ACC112 (cell line): ENCODE measurements around the gene DNAH5.

ENCODE experiments used
- H2AFZ ChIP-seq: fragments of 200-600 bp; sonication (generic); one replicate; pipeline ENCODE4 v1.6.0; 2017; ENCODE audit warnings: antibody characterized with exemption, low read length; ENCODE audit not compliant: unreplicated experiment
- H3K27ac ChIP-seq: fragments of 200-600 bp; sonication (generic); 2 replicates; pipeline ENCODE4 v1.5.1; 2014; ENCODE audit warnings: low read depth, mild to moderate bottlenecking, antibody characterized with exemption, low read length, moderate library complexity
- H3K27me3 ChIP-seq: fragments of 200-600 bp; sonication (generic); 2 replicates; pipeline ENCODE4 v1.6.1; 2014; ENCODE audit warnings: mild to moderate bottlenecking, antibody characterized with exemption, low read length, moderate library complexity, mixed read lengths; ENCODE audit not compliant: insufficient read depth
- H3K36me3 ChIP-seq: fragments of 200-600 bp; sonication (generic); 2 replicates; pipeline ENCODE4 v1.6.1; 2016; ENCODE audit warnings: mild to moderate bottlenecking, antibody characterized with exemption, low read length, moderate library complexity, mixed read lengths; ENCODE audit not compliant: insufficient read depth
- H3K4me1 ChIP-seq: fragments of 200-600 bp; sonication (generic); one replicate; pipeline ENCODE4 v1.6.1; 2016; ENCODE audit warnings: low read length, mixed read lengths; ENCODE audit not compliant: insufficient read depth, unreplicated experiment, control insufficient read depth
- H3K4me3 ChIP-seq: fragments of 200-600 bp; sonication (generic); 2 replicates; pipeline ENCODE4 v1.5.1; 2014; ENCODE audit warnings: mild to moderate bottlenecking, low read depth, low read length
- H3K79me2 ChIP-seq: fragments of 200-600 bp; sonication (generic); one replicate; pipeline ENCODE4 v1.6.0; 2016; ENCODE audit warnings: low read length; ENCODE audit not compliant: control insufficient read depth, unreplicated experiment, insufficient read depth

DNAH5 gene

GRCh38 chr5:13735691-13736090, 208.8 kb downstream of the DNAH5 start:
- no peak overlapping the region for H3K27ac ChIP-seq
- no peaks in the 10 kb centered on the region for H3K27me3 ChIP-seq
- H3K79me2 ChIP-seq = no peaks in the 10 kb centered on the region
- H3K4me1 ChIP-seq = no peaks in the 10 kb centered on the region
- no peaks in the 10 kb centered on the region for H3K36me3 ChIP-seq
- no peak overlapping the region for H3K4me3 ChIP-seq
- H2AFZ ChIP-seq = no peak overlapping the region

GRCh38 chr5:13731121-13731628, 213.3 kb downstream of the DNAH5 start:
- H3K27ac ChIP-seq = no peak overlapping the region
- H3K4me3 ChIP-seq = no peak overlapping the region
- H3K79me2 ChIP-seq = no peaks in the 10 kb centered on the region
- no peaks in the 10 kb centered on the region for H3K36me3 ChIP-seq
- H3K4me1 ChIP-seq = no peaks in the 10 kb centered on the region
- H3K27me3 ChIP-seq = no peaks in the 10 kb centered on the region
- H2AFZ ChIP-seq = no peak overlapping the region

GRCh38 chr5:13708906-13709305, 235.6 kb downstream of the DNAH5 start:
- Histone ChIP-seq H3K4me1 (no peaks in the 10 kb centered on the region), H3K36me3 (no peaks in the 10 kb centered on the region), H3K27ac (no peak overlapping the region), H3K79me2 (no peaks in the 10 kb centered on the region), H2AFZ (no peak overlapping the region), H3K27me3 (no peaks in the 10 kb centered on the region; the same call in 1 of the 2 replicates), H3K4me3 (no peak overlapping the region)

DNA sequence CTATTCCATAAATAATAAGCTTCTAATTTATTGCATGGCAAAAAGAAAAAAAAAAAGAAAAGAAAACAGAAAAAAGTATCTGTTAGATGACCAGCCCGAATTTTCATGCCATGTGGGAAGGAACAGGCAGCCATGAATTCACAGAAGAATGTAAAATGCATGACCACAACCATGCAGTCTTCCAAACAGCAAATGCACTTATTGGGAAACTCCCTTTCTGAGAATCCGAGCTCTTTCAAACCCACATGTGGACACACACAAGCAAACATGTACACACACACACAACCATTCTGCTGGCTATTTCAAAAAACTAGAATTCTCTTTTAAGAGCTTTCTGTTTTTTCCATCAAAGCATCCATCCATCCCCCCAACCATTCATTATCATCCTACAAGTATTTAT, 236.1 kb downstream of the DNAH5 start:
- Histone ChIP-seq H3K27ac (no peak overlapping the region), H3K4me1 (no peaks in the 10 kb centered on the region), H3K27me3 (no peaks in the 10 kb centered on the region; the same call in 1 of the 2 replicates), H3K4me3 (no peak overlapping the region), H2AFZ (no peak overlapping the region), H3K79me2 (no peaks in the 10 kb centered on the region), H3K36me3 (no peaks in the 10 kb centered on the region)

DNA sequence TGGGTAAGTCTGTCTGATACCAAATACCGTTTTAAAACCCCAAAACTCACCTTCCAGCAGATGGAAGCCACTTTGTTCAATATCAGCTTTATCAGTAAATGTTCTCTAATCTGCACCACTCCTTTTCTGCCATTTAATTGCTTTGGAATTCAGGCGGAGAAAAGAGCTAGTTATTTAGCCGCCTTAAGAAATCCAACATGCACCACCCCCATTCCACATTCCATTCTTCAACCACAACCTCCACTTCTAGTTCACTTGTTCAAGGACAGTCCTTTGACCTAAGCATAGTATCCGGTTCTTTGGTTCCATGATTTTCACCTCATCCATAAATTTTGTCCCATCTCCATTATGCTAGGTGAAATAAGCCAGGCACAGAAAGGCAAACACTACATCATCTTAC, 240.1 kb downstream of the DNAH5 start:
- H2AFZ ChIP-seq = no peak overlapping the region
- no peaks in the 10 kb centered on the region for H3K4me1 ChIP-seq
- no peaks in the 10 kb centered on the region for H3K36me3 ChIP-seq
- H3K27ac ChIP-seq = no peak overlapping the region
- peaks cover 7% of the 10 kb centered on the region for H3K27me3 ChIP-seq
- H3K4me3 ChIP-seq = no peak overlapping the region
- H3K79me2 ChIP-seq = no peaks in the 10 kb centered on the region

- Histone ChIP-seq H3K27ac (no peak overlapping the region), H2AFZ (no peak overlapping the region), H3K36me3 (no peaks in the 10 kb centered on the region), H3K79me2 (no peaks in the 10 kb centered on the region), H3K4me3 (no peak overlapping the region), H3K4me1 (no peaks in the 10 kb centered on the region), H3K27me3 (peaks cover 7% of the 10 kb centered on the region; the same call in 1 of the 2 replicates)
These were observed 243.9 kb downstream of the DNAH5 start for GRCh38 chr5:13700626-13701025.

- Histone ChIP-seq H2AFZ (no peak overlapping the region), H3K36me3 (no peaks in the 10 kb centered on the region), H3K4me1 (no peaks in the 10 kb centered on the region), H3K79me2 (no peaks in the 10 kb centered on the region), H3K4me3 (no peak overlapping the region), H3K27me3 (peaks cover 7% of the 10 kb centered on the region; the same call in 1 of the 2 replicates), H3K27ac (no peak overlapping the region)
These were observed 245.6 kb downstream of the DNAH5 start for GRCh38 chr5:13698885-13699284.

- H3K27ac ChIP-seq = no peak overlapping the region
- H3K79me2 ChIP-seq = no peaks in the 10 kb centered on the region
- no peak overlapping the region for H2AFZ ChIP-seq
- H3K27me3 ChIP-seq = no peaks in the 10 kb centered on the region
- no peaks in the 10 kb centered on the region for H3K36me3 ChIP-seq
- H3K4me1 ChIP-seq = no peaks in the 10 kb centered on the region
- no peak overlapping the region for H3K4me3 ChIP-seq
These were observed 249.3 kb downstream of the DNAH5 start for GRCh38 chr5:13695076-13695712.

DNA sequence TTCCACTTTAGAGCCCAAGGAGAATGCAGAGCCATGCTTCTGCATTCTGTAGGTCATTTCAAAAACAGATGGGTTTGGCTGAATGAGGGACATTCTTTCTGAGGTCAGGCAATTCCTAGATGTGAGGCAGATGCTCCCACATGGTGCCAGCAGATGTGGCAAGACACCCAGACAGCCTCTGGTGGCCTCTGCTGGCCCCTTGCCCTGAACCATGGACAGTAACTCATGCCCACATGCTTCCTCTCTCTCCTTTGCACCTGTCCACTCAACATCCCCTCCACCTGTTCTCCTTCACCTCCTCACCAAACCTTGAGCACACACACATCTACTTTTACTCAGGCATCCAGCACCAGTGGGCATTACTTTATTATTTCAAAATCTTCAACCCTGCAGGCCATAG, 252.3 kb downstream of the DNAH5 start:
- Histone ChIP-seq H3K27me3 (no peaks in the 10 kb centered on the region), H3K4me1 (no peaks in the 10 kb centered on the region), H3K4me3 (no peak overlapping the region), H3K79me2 (no peaks in the 10 kb centered on the region), H3K27ac (no peak overlapping the region), H2AFZ (no peak overlapping the region), H3K36me3 (no peaks in the 10 kb centered on the region)

DNA sequence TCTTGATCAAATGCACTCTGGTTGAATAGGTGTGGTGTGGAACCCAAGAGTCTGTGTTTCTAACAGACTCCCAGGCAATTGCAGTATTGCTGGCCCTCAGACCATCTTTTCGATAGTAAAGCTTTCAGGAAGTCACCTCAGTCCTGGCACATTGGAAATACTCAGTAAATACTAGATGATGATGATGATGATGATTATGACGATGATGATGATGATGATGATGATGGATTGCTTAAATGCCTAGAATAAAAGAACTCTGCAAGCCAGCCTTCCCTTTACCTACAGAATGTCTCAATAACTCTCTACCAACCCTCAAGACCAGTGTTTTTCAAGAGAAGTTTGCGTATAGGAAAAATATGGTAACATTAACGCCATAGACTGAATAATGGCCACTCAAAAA, 268.0 kb downstream of the DNAH5 start:
- Histone ChIP-seq H3K4me1 (no peaks in the 10 kb centered on the region), H3K4me3 (no peak overlapping the region), H2AFZ (no peak overlapping the region), H3K79me2 (no peaks in the 10 kb centered on the region), H3K27ac (no peak overlapping the region), H3K27me3 (no peaks in the 10 kb centered on the region), H3K36me3 (no peaks in the 10 kb centered on the region)

DNA sequence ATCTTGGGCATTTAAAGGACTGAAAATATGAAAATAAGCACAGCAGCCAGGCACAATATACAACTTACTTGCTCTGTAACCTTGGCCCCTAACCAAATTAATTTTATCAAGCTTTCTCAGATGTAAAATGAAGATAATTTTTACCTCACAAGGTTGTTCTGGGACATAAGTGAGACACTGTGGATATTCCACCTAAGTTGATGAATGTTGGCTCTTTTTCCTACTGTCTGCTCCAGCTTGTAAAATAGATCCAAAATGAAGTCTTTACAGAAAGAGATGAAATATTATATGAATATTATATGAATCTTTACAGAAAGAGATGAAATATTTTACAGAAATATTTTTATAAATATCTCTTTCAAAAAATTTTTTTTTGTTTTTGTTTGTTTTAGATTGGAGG, 270.1 kb downstream of the DNAH5 start:
- no peak overlapping the region for H3K4me3 ChIP-seq
- H3K36me3 ChIP-seq = no peaks in the 10 kb centered on the region
- H3K27me3 ChIP-seq = no peaks in the 10 kb centered on the region
- no peak overlapping the region for H2AFZ ChIP-seq
- no peaks in the 10 kb centered on the region for H3K4me1 ChIP-seq
- H3K27ac ChIP-seq = no peak overlapping the region
- H3K79me2 ChIP-seq = no peaks in the 10 kb centered on the region
